Activated CD8-positive, alpha-beta T cell treated with anti-CD3 and anti-CD28 coated beads for 36 hours (primary cell): ENCODE measurements around the gene EYS. TPM values are rescaled to one million over a fixed set of nuclear protein-coding genes. Genes with fewer than 3 reads are reported as not detected.
"Not testable (repeated sequence)": the region's sequence is repeated elsewhere in the genome, so short reads cannot be mapped to it uniquely, and the experiment has no call there.

ENCODE experiments used
- ATAC-seq: fragments of 200-7000 bp; cut with Tn5 transposase; one replicate; pipeline ENCODE4 v1.10.0; 2021; ENCODE audit warnings: mild to moderate bottlenecking, moderate library complexity
- CTCF ChIA-PET: fragments of 350-600 bp; sonication (Branson Sonifier 250); formaldehyde crosslinking; loops from one replicate; lab custom pipeline; 2021; ENCODE audit warnings: antibody characterized with exemption; lab: Charles Lee
- POLR2A ChIA-PET: fragments of 350-600 bp; sonication (Branson Sonifier 250); formaldehyde crosslinking; loops from one replicate; lab custom pipeline; 2021; ENCODE audit warnings: antibody characterized with exemption; lab: Charles Lee
- DNase-seq: peaks from one replicate; pipeline ENCODE4 v3.0.0-alpha.2; 2020
- H3K27ac Mint-ChIP-seq: one replicate; pipeline ENCODE4 v1.8.0; 2021; ENCODE audit warnings: mild to moderate bottlenecking, mixed read lengths
- H3K27me3 Mint-ChIP-seq: one replicate; pipeline ENCODE4 v1.8.0; 2021; ENCODE audit warnings: mixed read lengths
- H3K36me3 Mint-ChIP-seq: one replicate; pipeline ENCODE4 v1.8.0; 2021; ENCODE audit warnings: low read depth, mixed read lengths
- H3K4me1 Mint-ChIP-seq: one replicate; pipeline ENCODE4 v1.8.0; 2021; ENCODE audit warnings: low read depth, mixed read lengths
- H3K4me3 Mint-ChIP-seq: one replicate; pipeline ENCODE4 v1.8.0; 2021; ENCODE audit warnings: mild to moderate bottlenecking, moderate library complexity, mixed read lengths
- H3K9me3 Mint-ChIP-seq: one replicate; pipeline ENCODE4 v1.8.0; 2021; ENCODE audit warnings: mixed read lengths
- intact Hi-C: fragments of 100-400 bp; cut with micrococcal nuclease; formaldehyde crosslinking; loops from one replicate; pipeline ENCODE4 v1.10.0; 2022
- total RNA-seq, 2 experiments: library from RNA; stranded (reverse); gene quantifications; one replicate each; pipeline ENCODE4 v1.2.3, GENCODE V29; 2021
- TF ChIP-seq, protein P1 (sequence below): fragments of 200-600 bp; IDR thresholded peaks from one replicate; pipeline ENCODE4 v1.8.0; 2022; ENCODE audit warnings: antibody characterized with exemption, mild to moderate bottlenecking

EYS gene
- total RNA-seq, 2 experiments from 2014 or later: not detected

DNA sequence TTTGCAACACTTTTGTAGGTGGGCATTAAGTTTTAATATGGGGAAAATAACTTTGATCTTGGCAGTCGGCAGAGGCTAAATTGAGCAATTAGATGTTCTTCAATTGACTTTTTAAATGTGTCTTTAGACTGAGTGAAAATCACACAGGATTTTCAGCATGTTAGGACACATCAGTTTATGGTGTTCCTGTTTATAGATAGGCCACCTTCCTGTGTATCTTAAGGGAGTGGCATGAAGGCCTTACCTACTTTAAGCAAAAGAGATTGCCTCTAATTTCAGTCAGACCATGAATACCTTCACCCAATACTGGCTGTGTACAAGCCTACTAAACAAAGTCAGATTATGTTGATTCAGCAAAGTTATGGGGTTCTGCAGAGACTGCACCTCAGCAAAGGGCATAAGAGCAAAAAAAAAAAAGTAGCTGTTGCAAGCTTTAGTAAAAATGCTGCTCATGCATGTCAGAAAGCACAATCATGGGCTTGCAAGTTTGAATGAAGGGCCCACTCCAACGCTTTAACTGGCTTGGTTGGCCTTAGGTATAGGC lies 1223.0 kb downstream of the EYS start:
- Mint-ChIP-seq H3K27ac (no peak overlapping the region), H3K9me3 (peaks cover 3% of the 10 kb centered on the region), H3K36me3 (no peaks in the 10 kb centered on the region), H3K4me1 (no peaks in the 10 kb centered on the region), H3K27me3 (no peaks in the 10 kb centered on the region), H3K4me3 (no peak overlapping the region)
- DNase-seq (no peak), ATAC-seq (no peak)
- CTCF ChIA-PET: no interaction called here
- TF ChIP-seq, protein P1, sequence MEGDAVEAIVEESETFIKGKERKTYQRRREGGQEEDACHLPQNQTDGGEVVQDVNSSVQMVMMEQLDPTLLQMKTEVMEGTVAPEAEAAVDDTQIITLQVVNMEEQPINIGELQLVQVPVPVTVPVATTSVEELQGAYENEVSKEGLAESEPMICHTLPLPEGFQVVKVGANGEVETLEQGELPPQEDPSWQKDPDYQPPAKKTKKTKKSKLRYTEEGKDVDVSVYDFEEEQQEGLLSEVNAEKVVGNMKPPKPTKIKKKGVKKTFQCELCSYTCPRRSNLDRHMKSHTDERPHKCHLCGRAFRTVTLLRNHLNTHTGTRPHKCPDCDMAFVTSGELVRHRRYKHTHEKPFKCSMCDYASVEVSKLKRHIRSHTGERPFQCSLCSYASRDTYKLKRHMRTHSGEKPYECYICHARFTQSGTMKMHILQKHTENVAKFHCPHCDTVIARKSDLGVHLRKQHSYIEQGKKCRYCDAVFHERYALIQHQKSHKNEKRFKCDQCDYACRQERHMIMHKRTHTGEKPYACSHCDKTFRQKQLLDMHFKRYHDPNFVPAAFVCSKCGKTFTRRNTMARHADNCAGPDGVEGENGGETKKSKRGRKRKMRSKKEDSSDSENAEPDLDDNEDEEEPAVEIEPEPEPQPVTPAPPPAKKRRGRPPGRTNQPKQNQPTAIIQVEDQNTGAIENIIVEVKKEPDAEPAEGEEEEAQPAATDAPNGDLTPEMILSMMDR: no peak
- intact Hi-C loops: no loop called here
- POLR2A ChIA-PET: no interaction called here

DNA sequence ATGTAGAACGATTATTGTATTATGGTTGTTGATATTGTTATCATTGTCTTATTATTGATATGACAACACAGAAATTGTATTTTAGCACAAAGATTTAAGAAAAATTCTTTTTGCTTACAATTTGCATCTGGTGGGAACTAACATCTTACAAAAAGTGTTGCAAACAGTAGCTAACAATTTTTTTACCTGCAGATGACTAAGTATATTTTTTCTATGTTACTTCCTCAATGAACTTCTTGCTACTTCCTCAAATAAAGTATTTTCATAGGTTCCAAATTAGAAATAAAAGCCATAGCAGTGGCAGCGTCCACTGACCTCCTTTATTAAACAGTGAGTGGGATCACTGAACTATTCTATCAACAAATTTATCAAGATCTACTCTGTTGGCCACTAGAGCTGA lies 1224.4 kb downstream of the EYS start:
- intact Hi-C loops: no loop called here
- Mint-ChIP-seq H3K27ac (no peak overlapping the region), H3K36me3 (no peaks in the 10 kb centered on the region), H3K9me3 (peaks cover 5% of the 10 kb centered on the region), H3K27me3 (no peaks in the 10 kb centered on the region), H3K4me1 (no peaks in the 10 kb centered on the region), H3K4me3 (no peak overlapping the region)
- DNase-seq: no peak
- TF ChIP-seq, protein P1: no peak
- ChIA-PET CTCF (no interaction called here), POLR2A (no interaction called here)
- no peak for ATAC-seq

DNA sequence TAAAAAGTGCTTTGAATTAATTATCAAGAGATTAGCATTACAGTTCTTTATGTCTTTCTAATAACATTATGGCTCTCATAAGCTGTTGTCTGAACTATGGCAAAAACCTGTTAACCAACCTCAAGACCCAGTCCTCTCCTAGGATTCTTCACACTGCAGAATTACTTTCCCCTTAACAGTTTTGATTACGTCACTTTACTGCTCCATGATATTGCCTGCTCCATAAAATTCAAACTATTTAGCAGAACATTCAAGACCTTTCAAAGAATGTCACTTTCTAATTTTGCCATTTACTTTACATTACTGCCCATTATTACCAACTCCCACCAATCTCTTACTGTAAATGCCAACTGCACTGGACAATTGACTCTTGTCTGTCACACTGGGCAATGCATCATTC lies 1227.9 kb downstream of the EYS start:
- Mint-ChIP-seq H3K27ac (no peak overlapping the region), H3K4me3 (no peak overlapping the region), H3K36me3 (no peaks in the 10 kb centered on the region), H3K9me3 (peaks cover 7% of the 10 kb centered on the region), H3K4me1 (no peaks in the 10 kb centered on the region), H3K27me3 (no peaks in the 10 kb centered on the region)
- no peak for DNase-seq
- no peak for ATAC-seq
- TF ChIP-seq, protein P1: no peak
- ChIA-PET CTCF (no interaction called here), POLR2A (no interaction called here)
- intact Hi-C loops: no loop called here

DNA sequence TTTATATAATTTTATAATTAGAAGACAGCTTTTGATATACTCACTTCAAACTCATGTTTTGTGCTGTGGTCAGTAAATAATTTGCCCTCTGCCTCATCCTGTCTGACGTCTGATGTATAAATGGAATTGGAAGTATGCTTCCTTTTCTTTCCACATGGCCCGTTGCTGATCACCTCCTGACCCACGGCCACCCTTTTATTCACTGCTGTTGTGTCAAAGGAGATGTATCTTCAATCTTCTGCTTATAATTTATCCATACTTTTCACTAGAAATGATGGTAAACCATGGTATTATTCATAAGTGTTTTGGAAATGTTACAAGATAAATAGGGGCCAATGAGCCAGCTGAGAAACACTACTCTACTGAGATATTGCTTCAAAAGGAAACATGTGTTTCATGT lies 1229.6 kb downstream of the EYS start:
- no peak overlapping the region for H3K4me3 Mint-ChIP-seq
- peaks cover 4% of the 10 kb centered on the region for H3K9me3 Mint-ChIP-seq
- H3K36me3 Mint-ChIP-seq: no peaks in the 10 kb centered on the region
- POLR2A ChIA-PET: no interaction called here
- no peak for ATAC-seq
- TF ChIP-seq, protein P1: no peak
- no peaks in the 10 kb centered on the region for H3K4me1 Mint-ChIP-seq
- no peak overlapping the region for H3K27ac Mint-ChIP-seq
- intact Hi-C loops: no loop called here
- no peak for DNase-seq
- H3K27me3 Mint-ChIP-seq: no peaks in the 10 kb centered on the region
- CTCF ChIA-PET: no interaction called here

DNA sequence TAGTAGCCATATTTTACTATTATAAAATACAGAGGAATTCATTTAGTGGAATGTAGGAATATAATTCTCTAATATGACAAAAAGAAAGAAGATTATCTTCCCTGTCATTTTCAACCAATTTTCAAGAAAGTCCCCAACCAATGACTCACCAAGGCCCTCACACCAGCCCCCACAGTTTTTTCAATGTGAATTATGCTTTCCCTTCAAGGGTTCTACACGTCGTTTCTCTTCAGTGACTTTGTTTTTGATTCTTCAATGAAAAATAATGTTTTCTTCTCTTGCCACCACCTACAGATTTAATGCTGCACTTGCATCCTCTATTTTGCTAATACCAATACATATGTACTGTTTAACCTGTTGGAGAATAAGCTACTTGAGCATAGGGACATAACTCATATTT lies 1230.1 kb downstream of the EYS start:
- ATAC-seq: no peak
- intact Hi-C loops: no loop called here
- no peak overlapping the region for H3K27ac Mint-ChIP-seq

DNA sequence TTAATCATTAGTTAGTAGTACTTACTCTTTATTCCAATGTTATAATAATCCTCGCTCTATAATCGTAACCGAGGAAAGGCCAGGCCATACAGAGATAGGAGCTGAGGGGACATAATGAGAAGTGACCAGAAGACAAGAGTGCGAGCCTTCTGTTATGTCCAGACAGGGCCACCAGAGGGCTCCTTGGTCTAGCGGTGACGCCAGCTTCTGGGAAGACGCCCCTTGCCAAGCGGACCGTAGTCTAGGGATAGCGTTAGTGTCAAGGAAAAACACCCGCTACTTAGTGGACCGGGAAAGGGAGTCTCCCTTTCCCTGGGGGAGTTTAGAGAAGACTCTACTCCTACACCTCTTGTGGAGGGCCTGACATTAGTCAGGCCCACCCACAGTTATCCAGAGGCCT lies 1237.6 kb downstream of the EYS start:
- H3K9me3 Mint-ChIP-seq: peaks cover 20% of the 10 kb centered on the region
- H3K4me3 Mint-ChIP-seq, H3K27me3 Mint-ChIP-seq, intact Hi-C loops, CTCF ChIA-PET, H3K36me3 Mint-ChIP-seq, DNase-seq, H3K27ac Mint-ChIP-seq, H3K4me1 Mint-ChIP-seq, ATAC-seq, POLR2A ChIA-PET: not testable (repeated sequence)

More for the DNA sequence above, 1230.1 kb downstream of the EYS start:
- ChIA-PET CTCF (no interaction called here), POLR2A (no interaction called here)
- H3K9me3 Mint-ChIP-seq: peaks cover 4% of the 10 kb centered on the region
- H3K4me1 Mint-ChIP-seq: no peaks in the 10 kb centered on the region
- no peak for DNase-seq
- TF ChIP-seq, protein P1: no peak
- H3K4me3 Mint-ChIP-seq: no peak overlapping the region
- H3K36me3 Mint-ChIP-seq: no peaks in the 10 kb centered on the region
- H3K27me3 Mint-ChIP-seq: no peaks in the 10 kb centered on the region
